HL-60 (cell line): ENCODE data around the gene IQGAP3.

ENCODE experiments used
- POLR2AphosphoS5 ChIP-seq: IDR thresholded peaks from 2 replicates; pipeline ENCODE4 v1.6.1; 2012; ENCODE audit warnings: low read depth
- TF ChIP-seq, protein P1 (sequence below): IDR thresholded peaks from one replicate; pipeline ENCODE4 v1.5.1; 2011; ENCODE audit warnings: low read length, control low read depth, inconsistent platforms; ENCODE audit not compliant: insufficient read depth

DNA sequence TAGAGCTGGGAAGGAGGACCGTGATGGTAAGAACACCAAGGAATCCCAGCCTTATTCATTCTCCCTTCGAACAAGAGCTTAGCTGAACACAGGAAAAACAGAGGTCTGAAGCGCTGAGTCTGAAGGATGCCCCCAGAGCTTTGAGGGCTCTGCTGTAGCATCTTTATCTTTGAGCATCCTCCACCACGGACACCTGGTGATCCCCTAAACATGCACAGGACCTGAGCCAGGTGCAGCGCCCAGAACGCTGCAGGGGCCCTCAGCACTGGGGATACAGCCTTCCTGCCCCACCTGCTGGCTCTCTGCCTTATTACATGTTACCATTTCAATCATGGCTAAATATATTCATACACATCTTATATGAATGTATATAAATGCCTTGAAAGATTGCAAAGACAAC, 36.6 kb upstream of the IQGAP3 start:
- TF ChIP-seq, protein P1, sequence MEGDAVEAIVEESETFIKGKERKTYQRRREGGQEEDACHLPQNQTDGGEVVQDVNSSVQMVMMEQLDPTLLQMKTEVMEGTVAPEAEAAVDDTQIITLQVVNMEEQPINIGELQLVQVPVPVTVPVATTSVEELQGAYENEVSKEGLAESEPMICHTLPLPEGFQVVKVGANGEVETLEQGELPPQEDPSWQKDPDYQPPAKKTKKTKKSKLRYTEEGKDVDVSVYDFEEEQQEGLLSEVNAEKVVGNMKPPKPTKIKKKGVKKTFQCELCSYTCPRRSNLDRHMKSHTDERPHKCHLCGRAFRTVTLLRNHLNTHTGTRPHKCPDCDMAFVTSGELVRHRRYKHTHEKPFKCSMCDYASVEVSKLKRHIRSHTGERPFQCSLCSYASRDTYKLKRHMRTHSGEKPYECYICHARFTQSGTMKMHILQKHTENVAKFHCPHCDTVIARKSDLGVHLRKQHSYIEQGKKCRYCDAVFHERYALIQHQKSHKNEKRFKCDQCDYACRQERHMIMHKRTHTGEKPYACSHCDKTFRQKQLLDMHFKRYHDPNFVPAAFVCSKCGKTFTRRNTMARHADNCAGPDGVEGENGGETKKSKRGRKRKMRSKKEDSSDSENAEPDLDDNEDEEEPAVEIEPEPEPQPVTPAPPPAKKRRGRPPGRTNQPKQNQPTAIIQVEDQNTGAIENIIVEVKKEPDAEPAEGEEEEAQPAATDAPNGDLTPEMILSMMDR = peak; percentile 30
- TF ChIP-seq POLR2AphosphoS5 = no peak
